Measurements from ENCODE around the gene BUD31.

DNA sequence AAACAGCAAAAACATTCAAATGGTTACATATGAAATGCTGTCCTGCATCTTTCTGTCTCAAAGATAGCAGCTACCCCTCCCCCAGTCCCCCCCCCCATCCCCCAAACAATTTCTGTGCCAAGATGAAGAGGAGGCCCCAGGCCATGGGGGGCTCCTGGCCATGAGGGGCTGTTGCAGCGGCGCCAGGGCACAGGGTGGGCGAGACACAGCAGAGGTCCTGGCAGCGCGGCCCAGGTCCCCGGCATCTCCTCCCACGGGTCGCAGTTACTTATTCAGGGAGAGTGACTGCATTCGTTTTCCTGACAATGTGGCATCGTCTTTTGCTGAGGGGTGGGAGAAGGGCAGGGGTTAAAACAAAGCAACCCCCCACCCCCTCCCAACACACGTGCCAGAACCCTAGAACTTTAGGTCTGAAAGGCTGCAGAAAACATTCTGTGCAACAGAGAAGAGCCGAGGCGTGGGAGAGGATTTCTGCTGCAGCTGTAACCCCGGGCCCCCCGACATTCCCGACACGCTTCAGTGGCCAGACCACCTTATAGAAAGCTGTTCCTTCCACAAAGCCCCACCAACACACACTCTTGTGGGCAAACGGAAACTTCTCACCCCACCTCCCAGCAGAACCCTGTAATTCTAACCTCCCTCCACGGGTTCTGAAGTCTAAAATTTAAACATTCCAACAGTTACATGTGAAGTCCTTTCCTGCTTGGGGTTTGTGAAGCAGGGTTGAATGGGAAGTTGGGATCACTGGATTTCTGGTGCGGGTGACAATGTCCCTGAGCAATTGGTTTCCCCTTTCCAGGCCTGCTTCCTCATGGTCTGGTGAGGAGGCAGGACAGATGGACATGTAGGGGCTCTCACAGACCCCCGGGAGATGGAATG lies 12.1 kb upstream of the BUD31 start:
- TF ChIP-seq, protein P1, sequence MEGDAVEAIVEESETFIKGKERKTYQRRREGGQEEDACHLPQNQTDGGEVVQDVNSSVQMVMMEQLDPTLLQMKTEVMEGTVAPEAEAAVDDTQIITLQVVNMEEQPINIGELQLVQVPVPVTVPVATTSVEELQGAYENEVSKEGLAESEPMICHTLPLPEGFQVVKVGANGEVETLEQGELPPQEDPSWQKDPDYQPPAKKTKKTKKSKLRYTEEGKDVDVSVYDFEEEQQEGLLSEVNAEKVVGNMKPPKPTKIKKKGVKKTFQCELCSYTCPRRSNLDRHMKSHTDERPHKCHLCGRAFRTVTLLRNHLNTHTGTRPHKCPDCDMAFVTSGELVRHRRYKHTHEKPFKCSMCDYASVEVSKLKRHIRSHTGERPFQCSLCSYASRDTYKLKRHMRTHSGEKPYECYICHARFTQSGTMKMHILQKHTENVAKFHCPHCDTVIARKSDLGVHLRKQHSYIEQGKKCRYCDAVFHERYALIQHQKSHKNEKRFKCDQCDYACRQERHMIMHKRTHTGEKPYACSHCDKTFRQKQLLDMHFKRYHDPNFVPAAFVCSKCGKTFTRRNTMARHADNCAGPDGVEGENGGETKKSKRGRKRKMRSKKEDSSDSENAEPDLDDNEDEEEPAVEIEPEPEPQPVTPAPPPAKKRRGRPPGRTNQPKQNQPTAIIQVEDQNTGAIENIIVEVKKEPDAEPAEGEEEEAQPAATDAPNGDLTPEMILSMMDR (IDR thresholded peaks at IDR 0.05; ENCODE audit: low read depth, low read length, missing input control): no peak
- no peak for TF ChIP-seq RAD21 (IDR thresholded peaks at IDR 0.05)
- TF ChIP-seq RXRA (IDR thresholded peaks at IDR 0.05): no peak
- TF ChIP-seq, protein P2, sequence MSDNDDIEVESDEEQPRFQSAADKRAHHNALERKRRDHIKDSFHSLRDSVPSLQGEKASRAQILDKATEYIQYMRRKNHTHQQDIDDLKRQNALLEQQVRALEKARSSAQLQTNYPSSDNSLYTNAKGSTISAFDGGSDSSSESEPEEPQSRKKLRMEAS (IDR thresholded peaks at IDR 0.05): no peak
- no peak for TF ChIP-seq GABPA (IDR thresholded peaks at IDR 0.05 in 1 of 2, conservative IDR thresholded peaks at IDR 0.05 in 1 of 2)
- no peak for TF ChIP-seq YY1 (IDR thresholded peaks at IDR 0.05)
- TF ChIP-seq TAF1 (conservative IDR thresholded peaks at IDR 0.05): no peak
- TF ChIP-seq, protein P3, sequence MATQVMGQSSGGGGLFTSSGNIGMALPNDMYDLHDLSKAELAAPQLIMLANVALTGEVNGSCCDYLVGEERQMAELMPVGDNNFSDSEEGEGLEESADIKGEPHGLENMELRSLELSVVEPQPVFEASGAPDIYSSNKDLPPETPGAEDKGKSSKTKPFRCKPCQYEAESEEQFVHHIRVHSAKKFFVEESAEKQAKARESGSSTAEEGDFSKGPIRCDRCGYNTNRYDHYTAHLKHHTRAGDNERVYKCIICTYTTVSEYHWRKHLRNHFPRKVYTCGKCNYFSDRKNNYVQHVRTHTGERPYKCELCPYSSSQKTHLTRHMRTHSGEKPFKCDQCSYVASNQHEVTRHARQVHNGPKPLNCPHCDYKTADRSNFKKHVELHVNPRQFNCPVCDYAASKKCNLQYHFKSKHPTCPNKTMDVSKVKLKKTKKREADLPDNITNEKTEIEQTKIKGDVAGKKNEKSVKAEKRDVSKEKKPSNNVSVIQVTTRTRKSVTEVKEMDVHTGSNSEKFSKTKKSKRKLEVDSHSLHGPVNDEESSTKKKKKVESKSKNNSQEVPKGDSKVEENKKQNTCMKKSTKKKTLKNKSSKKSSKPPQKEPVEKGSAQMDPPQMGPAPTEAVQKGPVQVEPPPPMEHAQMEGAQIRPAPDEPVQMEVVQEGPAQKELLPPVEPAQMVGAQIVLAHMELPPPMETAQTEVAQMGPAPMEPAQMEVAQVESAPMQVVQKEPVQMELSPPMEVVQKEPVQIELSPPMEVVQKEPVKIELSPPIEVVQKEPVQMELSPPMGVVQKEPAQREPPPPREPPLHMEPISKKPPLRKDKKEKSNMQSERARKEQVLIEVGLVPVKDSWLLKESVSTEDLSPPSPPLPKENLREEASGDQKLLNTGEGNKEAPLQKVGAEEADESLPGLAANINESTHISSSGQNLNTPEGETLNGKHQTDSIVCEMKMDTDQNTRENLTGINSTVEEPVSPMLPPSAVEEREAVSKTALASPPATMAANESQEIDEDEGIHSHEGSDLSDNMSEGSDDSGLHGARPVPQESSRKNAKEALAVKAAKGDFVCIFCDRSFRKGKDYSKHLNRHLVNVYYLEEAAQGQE (IDR thresholded peaks at IDR 0.05): no peak
- TF ChIP-seq SP1 (IDR thresholded peaks at IDR 0.05): no peak
- no peak for TF ChIP-seq JUND (IDR thresholded peaks at IDR 0.05)
- TF ChIP-seq NR2F2 (IDR thresholded peaks at IDR 0.05): no peak

All from liver (tissue), 3 donors.